Muscle layer of colon (tissue), 2 donors: ENCODE measurements around the gene S100A4.
"Not testable (repeated sequence)": the region's sequence is repeated elsewhere in the genome, so short reads cannot be mapped to it uniquely, and the experiment has no call there.

Experiments
- H3K27ac ChIP-seq: one replicate; pipeline ENCODE4 v1.7.0; 2013; ENCODE audit warnings: low read depth, mild to moderate bottlenecking, low read length, moderate library complexity
- H3K27me3 ChIP-seq, 2 donors: one replicate each; pipeline ENCODE4 v1.7.0; 2013; ENCODE audit warnings: low read length in 2 of 2, mild to moderate bottlenecking in 2 of 2; ENCODE audit not compliant: insufficient read depth in 2 of 2, control insufficient read depth in 1 of 2
- H3K36me3 ChIP-seq: one replicate; pipeline ENCODE4 v1.7.0; 2013; ENCODE audit warnings: mild to moderate bottlenecking, low read length; ENCODE audit not compliant: insufficient read depth
- H3K4me1 ChIP-seq: one replicate; pipeline ENCODE4 v1.7.0; 2013; ENCODE audit warnings: mild to moderate bottlenecking, low read length; ENCODE audit not compliant: insufficient read depth
- H3K4me3 ChIP-seq, 2 donors: one replicate each; pipeline ENCODE4 v1.7.0; 2013; ENCODE audit warnings: low read length in 2 of 2, low read depth in 1 of 2, mild to moderate bottlenecking in 1 of 2, moderate library complexity in 1 of 2
- H3K9ac ChIP-seq: one replicate; pipeline ENCODE4 v1.7.0; 2013; ENCODE audit warnings: low read length
- H3K9me3 ChIP-seq: one replicate; pipeline ENCODE4 v1.7.0; 2013; ENCODE audit warnings: mild to moderate bottlenecking, low read length
- donor health status: abdominal sarcoma.
- donor health status: Adenocarcinoma of cecum.

The S100A4 gene

DNA sequence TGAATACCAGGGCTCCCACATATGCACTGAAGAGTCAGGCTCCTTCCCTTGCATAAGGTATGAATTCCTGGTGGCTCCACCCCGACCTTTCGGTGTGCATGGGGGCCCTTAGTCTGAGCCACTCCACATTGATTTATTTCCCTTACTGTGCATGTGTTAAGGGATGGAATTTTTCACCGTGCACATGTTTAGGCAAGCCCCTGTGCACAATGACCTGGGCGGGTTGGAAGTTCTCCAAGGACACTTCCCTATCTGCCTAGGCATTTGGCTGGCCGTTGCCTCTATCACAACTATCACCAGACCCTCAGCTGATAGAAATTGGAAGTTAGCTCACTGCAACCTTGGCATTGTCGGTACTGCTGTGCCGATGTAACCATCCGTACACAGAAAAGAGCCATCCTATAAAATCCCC is 19.5 kb downstream of the S100A4 start:
- H3K9ac ChIP-seq, result no peak overlapping the region
- H3K36me3 ChIP-seq, result no peaks in the 10 kb centered on the region
- H3K9me3 ChIP-seq, result no peaks in the 10 kb centered on the region
- no peak overlapping the region for H3K4me3 ChIP-seq
- H3K27ac ChIP-seq, result no peak overlapping the region
- H3K27me3 ChIP-seq, result no peaks in the 10 kb centered on the region
- H3K4me1 ChIP-seq, result peaks cover 5% of the 10 kb centered on the region

DNA sequence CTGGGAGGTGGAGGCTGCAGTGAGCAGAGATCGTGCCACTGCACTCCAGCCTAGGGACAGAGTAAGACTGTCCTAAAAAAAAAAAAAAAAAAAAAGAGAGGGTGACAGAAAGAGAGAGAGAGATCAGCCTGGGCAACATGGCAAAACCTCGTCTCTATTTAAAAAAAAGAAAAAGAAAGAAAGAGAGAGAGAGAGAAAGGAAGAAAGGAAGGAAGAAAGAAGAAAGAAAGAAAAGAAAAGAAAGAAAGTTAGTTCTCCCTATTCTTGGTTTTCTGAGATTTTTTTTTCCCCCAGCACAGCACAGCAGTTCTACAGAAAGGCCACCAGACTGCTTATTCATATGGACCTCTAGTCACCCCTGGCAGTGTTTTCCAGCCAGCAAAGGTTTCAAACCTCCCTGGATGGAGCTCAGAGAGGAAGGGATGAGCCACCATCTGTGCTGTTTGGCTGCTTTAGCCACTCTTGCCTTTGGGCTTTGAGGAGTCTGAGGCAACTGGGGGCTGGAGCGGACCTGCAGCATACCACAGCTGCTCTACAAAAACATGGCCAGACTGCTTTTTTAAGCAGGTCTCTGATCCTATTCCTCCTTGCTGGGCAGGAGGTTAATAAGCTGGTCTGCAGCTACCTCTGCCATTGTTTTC is 20.4 kb downstream of the S100A4 start:
- Histone ChIP-seq H3K36me3 (no peaks in the 10 kb centered on the region), H3K9me3 (no peaks in the 10 kb centered on the region), H3K27me3 (no peaks in the 10 kb centered on the region), H3K27ac (no peak overlapping the region), H3K4me3 (no peak overlapping the region), H3K9ac (no peak overlapping the region), H3K4me1 (peaks cover 5% of the 10 kb centered on the region)

DNA sequence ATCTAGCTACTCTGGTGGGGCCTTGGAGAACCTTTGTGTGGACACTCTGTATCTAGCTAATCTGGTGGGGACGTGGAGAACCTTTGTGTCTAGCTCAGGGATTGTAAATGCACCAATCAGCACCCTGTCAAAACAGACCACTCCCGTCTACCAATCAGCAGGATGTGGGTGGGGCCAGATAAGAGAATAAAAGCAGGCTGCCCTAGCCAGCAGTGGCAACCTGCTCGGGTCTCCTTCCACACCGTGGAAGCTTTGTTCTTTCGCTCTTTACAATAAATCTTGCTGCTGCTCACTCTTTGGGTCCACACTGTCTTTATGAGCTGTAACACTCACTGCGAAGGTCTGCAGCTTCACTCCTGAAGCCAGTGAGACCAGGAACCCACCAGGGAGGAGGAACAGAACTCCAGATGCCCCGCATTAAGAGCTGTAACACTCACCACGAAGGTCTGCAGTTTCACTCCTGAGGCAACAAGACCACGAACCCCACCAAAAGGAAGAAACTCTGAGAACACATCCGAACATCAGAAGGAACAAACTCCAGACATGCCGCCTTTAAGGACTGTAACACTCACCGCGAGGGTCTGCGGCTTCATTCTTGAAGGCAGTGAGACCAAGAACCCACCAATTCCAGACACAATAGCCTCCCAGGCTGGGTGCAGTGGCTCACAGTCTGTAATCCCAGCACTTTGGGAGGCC is 23.1 kb downstream of the S100A4 start:
- not testable (repeated sequence) for H3K4me3 ChIP-seq, H3K9me3 ChIP-seq, H3K27ac ChIP-seq, H3K4me1 ChIP-seq, H3K9ac ChIP-seq, H3K36me3 ChIP-seq, H3K27me3 ChIP-seq

GRCh38 chr1:153521808-153522207 is 23.8 kb downstream of the S100A4 start:
- not testable (repeated sequence) for H3K27ac ChIP-seq, H3K36me3 ChIP-seq, H3K27me3 ChIP-seq, H3K4me3 ChIP-seq, H3K4me1 ChIP-seq, H3K9me3 ChIP-seq, H3K9ac ChIP-seq

DNA sequence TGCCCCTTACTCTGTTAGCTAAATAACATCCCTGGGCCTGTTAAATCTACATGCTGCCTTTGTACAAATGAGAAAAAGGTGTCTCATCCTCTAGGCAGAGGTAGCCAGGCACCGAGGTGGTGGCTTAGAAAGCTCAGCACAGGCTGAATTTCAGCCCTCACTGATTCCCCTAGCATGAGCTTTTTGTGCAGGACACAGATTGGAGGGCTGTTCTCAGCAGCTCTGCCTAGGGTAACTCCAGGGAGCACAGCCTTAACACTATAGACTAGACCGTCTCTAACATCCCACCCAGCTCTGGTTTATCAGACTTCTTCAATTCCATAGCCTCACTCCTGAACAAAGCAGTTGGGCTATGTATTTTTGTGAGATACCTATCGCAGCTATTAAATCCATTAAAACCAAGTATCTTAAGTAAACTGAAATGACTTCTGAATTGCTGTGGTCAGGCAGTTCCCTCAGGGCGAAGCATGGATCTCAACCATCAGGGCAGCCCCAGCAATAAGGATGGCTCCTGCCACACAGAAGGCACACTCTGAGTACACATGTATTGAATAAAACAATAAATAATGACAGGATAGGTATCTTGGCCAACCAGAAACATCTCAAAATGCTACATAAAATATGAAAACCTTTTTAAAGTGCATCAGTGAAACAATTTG is 24.7 kb downstream of the S100A4 start:
- no peaks in the 10 kb centered on the region for H3K9me3 ChIP-seq
- no peak overlapping the region for H3K27ac ChIP-seq
- H3K27me3 ChIP-seq, result no peaks in the 10 kb centered on the region
- no peaks in the 10 kb centered on the region for H3K36me3 ChIP-seq
- no peak overlapping the region for H3K4me3 ChIP-seq
- H3K9ac ChIP-seq, result no peak overlapping the region
- peaks cover under 1% of the 10 kb centered on the region for H3K4me1 ChIP-seq

GRCh38 chr1:153520137-153520691 is 25.4 kb downstream of the S100A4 start:
- H3K27me3 ChIP-seq, H3K4me3 ChIP-seq, H3K27ac ChIP-seq, H3K9ac ChIP-seq, H3K9me3 ChIP-seq, H3K4me1 ChIP-seq, H3K36me3 ChIP-seq: not testable (repeated sequence)

- Histone ChIP-seq H3K4me3 (no peak overlapping the region), H3K27me3 (no peaks in the 10 kb centered on the region), H3K9ac (no peak overlapping the region), H3K9me3 (no peaks in the 10 kb centered on the region), H3K27ac (no peak overlapping the region), H3K36me3 (no peaks in the 10 kb centered on the region), H3K4me1 (no peaks in the 10 kb centered on the region)
Observed at GRCh38 chr1:153519242-153519641, 26.4 kb downstream of the S100A4 start.

- Histone ChIP-seq H3K9me3 (no peaks in the 10 kb centered on the region), H3K27me3 (no peaks in the 10 kb centered on the region), H3K36me3 (no peaks in the 10 kb centered on the region), H3K4me3 (no peak overlapping the region), H3K9ac (no peak overlapping the region), H3K27ac (no peak overlapping the region), H3K4me1 (no peaks in the 10 kb centered on the region)
Observed at GRCh38 chr1:153515504-153516394, 29.9 kb downstream of the S100A4 start.

DNA sequence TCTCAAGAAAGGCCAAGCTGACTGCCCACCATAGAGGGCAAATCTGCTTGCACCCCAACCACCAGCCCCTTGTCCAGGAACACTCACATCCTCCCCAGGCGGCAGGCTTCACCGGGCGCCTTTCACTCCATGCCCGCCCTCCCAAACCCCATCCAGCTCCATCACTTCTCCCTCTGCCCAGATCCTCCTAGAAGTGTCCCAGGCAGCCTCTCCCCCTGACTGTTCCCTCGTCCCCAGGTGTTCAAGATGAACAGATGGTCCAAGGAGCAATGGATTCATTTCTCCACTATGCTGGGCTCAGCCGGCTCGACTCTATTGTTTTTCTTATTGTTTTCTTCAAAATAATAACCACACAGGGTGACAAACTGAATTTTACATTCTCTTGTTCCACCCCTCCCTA is 31.9 kb downstream of the S100A4 start:
- Histone ChIP-seq H3K4me3 (no peak overlapping the region), H3K9ac (no peak overlapping the region), H3K27ac (no peak overlapping the region), H3K27me3 (no peaks in the 10 kb centered on the region), H3K9me3 (no peaks in the 10 kb centered on the region), H3K4me1 (no peaks in the 10 kb centered on the region), H3K36me3 (no peaks in the 10 kb centered on the region)

- Histone ChIP-seq H3K9me3 (no peaks in the 10 kb centered on the region), H3K9ac (no peak overlapping the region), H3K4me3 (no peak overlapping the region), H3K36me3 (no peaks in the 10 kb centered on the region), H3K27ac (no peak overlapping the region), H3K4me1 (peaks cover under 1% of the 10 kb centered on the region), H3K27me3 (no peaks in the 10 kb centered on the region)
Observed at GRCh38 chr1:153513023-153513422, 32.6 kb downstream of the S100A4 start.

DNA sequence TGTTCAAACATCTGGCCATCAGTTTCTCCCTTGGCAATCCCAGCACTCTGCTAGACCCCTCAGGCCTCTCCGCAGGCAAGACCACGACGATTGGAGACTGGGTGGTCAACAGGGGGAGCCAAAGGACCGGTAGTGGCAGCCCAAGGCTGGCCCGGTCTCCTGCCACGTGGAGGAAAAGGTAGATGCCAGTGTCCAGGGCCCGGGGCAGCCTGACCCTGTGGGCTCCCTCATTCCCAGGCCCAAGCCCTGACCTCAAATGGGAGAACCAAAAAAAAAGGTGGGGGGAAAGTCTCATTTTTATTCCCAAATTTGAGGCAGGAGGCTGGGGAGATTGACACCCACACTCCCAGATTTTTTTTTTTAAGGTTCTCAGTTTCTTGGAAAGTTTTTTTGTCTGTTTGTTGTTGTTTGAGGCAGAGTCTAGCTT is 34.6 kb downstream of the S100A4 start:
- Histone ChIP-seq H3K9ac (no peak overlapping the region), H3K27me3 (no peaks in the 10 kb centered on the region), H3K4me1 (peaks cover 20% of the 10 kb centered on the region), H3K9me3 (no peaks in the 10 kb centered on the region), H3K4me3 (no peak overlapping the region), H3K27ac (no peak overlapping the region), H3K36me3 (no peaks in the 10 kb centered on the region)
